Gastroesophageal sphincter (tissue), 4 donors: ENCODE measurements around the gene FAM120A. TPM values are rescaled to one million over a fixed set of nuclear protein-coding genes. Genes with fewer than 3 reads are reported as not detected.

ENCODE experiments used
- ATAC-seq: fragments of 150-250 bp; one replicate; pipeline ENCODE4 v1.9.1; 2016; ENCODE audit warnings: mild to moderate bottlenecking, moderate library complexity
- H3K27ac ChIP-seq, 4 donors: fragments of 200-600 bp; sonication (generic) in 3 of 4; 1 replicate in 3 of 4; 2 replicates in 1 of 4; pipeline ENCODE4 v1.5.1; 2016 to 2019
- H3K27me3 ChIP-seq: fragments of 200-600 bp; sonication (generic); one replicate; pipeline ENCODE4 v1.5.1; 2019
- H3K36me3 ChIP-seq, 2 donors: fragments of 200-600 bp; sonication (generic); one replicate each; pipeline ENCODE4 v1.5.1; 2019; ENCODE audit warnings: control low read depth in 1 of 2
- H3K4me1 ChIP-seq, 3 donors: fragments of 200-600 bp; sonication (generic); 1 replicate in 2 of 3; 2 replicates in 1 of 3; pipeline ENCODE4 v1.5.1; 2016 to 2019; ENCODE audit warnings: control low read depth in 2 of 3
- H3K4me3 ChIP-seq, 2 donors: fragments of 200-600 bp; sonication (generic); one replicate each; pipeline ENCODE4 v1.5.1; 2019; ENCODE audit warnings: mild to moderate bottlenecking in 1 of 2, moderate library complexity in 1 of 2
- H3K9me3 ChIP-seq, 3 donors: fragments of 200-600 bp; sonication (generic); one replicate each; pipeline ENCODE4 v1.5.1; 2017 to 2019; ENCODE audit warnings: control low read depth in 2 of 3
- CTCF ChIP-seq, 4 experiments: fragments of 200-600 bp in 2 of 4; fragments of 450-650 bp in 2 of 4; sonication (generic) in 1 of 4; IDR thresholded peaks; one replicate each; pipeline ENCODE4 v1.5.1; 2017 to 2019; ENCODE audit warnings: antibody characterized with exemption in 4 of 4, mild to moderate bottlenecking in 2 of 4, moderate library complexity in 2 of 4
- EP300 ChIP-seq: sonication (generic); formaldehyde crosslinking; IDR thresholded peaks from one replicate; pipeline ENCODE4 v1.6.1; 2017; ENCODE audit warnings: antibody characterized with exemption, mild to moderate bottlenecking
- POLR2A ChIP-seq, 2 donors: fragments of 450-650 bp; IDR thresholded peaks; one replicate each; pipeline ENCODE4 v1.6.1; 2017; ENCODE audit warnings: antibody characterized with exemption in 2 of 2, mild to moderate bottlenecking in 2 of 2, moderate library complexity in 1 of 2
- POLR2AphosphoS5 ChIP-seq: sonication (generic); formaldehyde crosslinking; IDR thresholded peaks from one replicate; pipeline ENCODE4 v1.6.1; 2017; ENCODE audit warnings: antibody characterized with exemption
- WGBS, 2 donors: methylation state at CpG; one replicate each; pipeline ENCODE4 v1.1.5; 2018; ENCODE audit warnings: low coverage in 1 of 2; 5-methylcytosine and 5-hydroxymethylcytosine counted together
- total RNA-seq, 4 donors: library from RNA; depleted of rRNA; stranded (reverse); fragments of >200 nt; gene quantifications; one replicate each; pipeline ENCODE4 v1.1.0, GENCODE V29; 2016

Gene FAM120A
- total RNA-seq, 4 donors from 2014 or later, result 68.6 to 116 (median 75.7) TPM

- no peak for ATAC-seq
- peaks cover 0 to 31% (median 0%) of the 10 kb centered on the region in 3 donors for H3K4me1 ChIP-seq
- H3K9me3 ChIP-seq, result no peaks in the 10 kb centered on the region
- no peaks in the 10 kb centered on the region for H3K27me3 ChIP-seq
- TF ChIP-seq EP300 (no peak), POLR2A (IDR thresholded peaks at IDR 0.05) (no peak), CTCF (IDR thresholded peaks at IDR 0.05) (no peak), POLR2AphosphoS5 (no peak)
- no peak overlapping the region for H3K4me3 ChIP-seq
- no peak overlapping the region for H3K27ac ChIP-seq
- 63 to 80% methylated on average over 3 of the region's 3 CpGs for WGBS, 2 donors
- H3K36me3 ChIP-seq, result peaks cover 0 to 32% of the 10 kb centered on the region in 2 donors
Observed at GRCh38 chr9:93491593-93492232, 40.2 kb downstream of the FAM120A start.

- Histone ChIP-seq H3K9me3 (no peaks in the 10 kb centered on the region), H3K27me3 (no peaks in the 10 kb centered on the region), H3K27ac (no peak overlapping the region), H3K36me3 (peaks cover 0 to 39% of the 10 kb centered on the region in 2 donors), H3K4me1 (peaks cover 0 to 27% (median 0%) of the 10 kb centered on the region in 3 donors), H3K4me3 (no peak overlapping the region)
- 27 to 43% methylated on average over 1 to 3 of the region's 5 CpGs for WGBS, 2 donors
- no peak for ATAC-seq
- TF ChIP-seq EP300 (no peak), CTCF (IDR thresholded peaks at IDR 0.05) (no peak), POLR2AphosphoS5 (no peak), POLR2A (IDR thresholded peaks at IDR 0.05) (no peak)
Observed at GRCh38 chr9:93492327-93492726, 40.8 kb downstream of the FAM120A start.

GRCh38 chr9:93493949-93494348 is 42.5 kb downstream of the FAM120A start:
- WGBS, 2 donors, result 90 to 91% methylated on average over 10 of the region's 12 CpGs
- no peak overlapping the region for H3K4me3 ChIP-seq
- peaks cover 0 to 54% of the 10 kb centered on the region in 2 donors for H3K36me3 ChIP-seq
- ATAC-seq, result no peak
- H3K27me3 ChIP-seq, result no peaks in the 10 kb centered on the region
- no peak for TF ChIP-seq EP300
- no peak for TF ChIP-seq POLR2A (IDR thresholded peaks at IDR 0.05)
- TF ChIP-seq CTCF (IDR thresholded peaks at IDR 0.05), result no peak
- no peak for TF ChIP-seq POLR2AphosphoS5
- peaks cover 0 to 24% (median 0%) of the 10 kb centered on the region in 3 donors for H3K4me1 ChIP-seq
- H3K9me3 ChIP-seq, result no peaks in the 10 kb centered on the region
- no peak overlapping the region for H3K27ac ChIP-seq

GRCh38 chr9:93496285-93496684 is 44.8 kb downstream of the FAM120A start:
- Histone ChIP-seq H3K36me3 (peaks cover 0 to 65% of the 10 kb centered on the region in 2 donors), H3K27ac (no peak overlapping the region), H3K4me1 (peaks cover 0 to 33% (median 0%) of the 10 kb centered on the region in 3 donors), H3K27me3 (no peaks in the 10 kb centered on the region), H3K4me3 (no peak overlapping the region), H3K9me3 (no peaks in the 10 kb centered on the region)
- no peak for TF ChIP-seq POLR2A (IDR thresholded peaks at IDR 0.05)
- TF ChIP-seq POLR2AphosphoS5, result no peak
- TF ChIP-seq EP300, result no peak
- TF ChIP-seq CTCF (IDR thresholded peaks at IDR 0.05), result no peak
- WGBS, 2 donors, result 66% methylated on average over 3 of the region's 3 CpGs; no CpG with 5 or more reads in 1 of the 2 donors
- no peak for ATAC-seq
